Measurements from ENCODE around the gene CREB3L1.

DNA sequence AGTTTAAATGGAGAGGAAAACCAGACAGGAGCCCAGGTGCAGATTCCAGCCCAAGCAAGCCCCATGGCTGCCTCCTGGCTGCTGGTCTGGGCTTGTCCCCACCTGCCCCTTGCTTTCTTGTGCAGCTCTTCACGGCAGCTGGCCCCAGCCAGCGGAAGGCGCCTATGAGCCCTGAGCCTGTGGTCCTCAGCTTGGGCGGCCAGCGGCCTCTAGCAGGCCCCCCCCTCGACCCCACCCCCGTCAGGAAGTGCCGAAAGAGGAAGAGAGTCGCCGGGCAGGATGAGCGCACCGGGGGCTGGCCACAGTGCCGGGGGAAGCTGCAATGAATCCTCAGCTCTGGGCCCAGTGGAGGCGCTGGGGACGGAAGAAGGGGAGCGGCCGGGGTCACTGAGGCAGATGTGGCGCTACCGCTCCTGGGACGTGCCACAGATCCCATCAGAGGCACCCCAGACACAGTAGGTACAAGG is 67.7 kb downstream of the CREB3L1 start:
- TF ChIP-seq MAZ (IDR thresholded peaks at IDR 0.05; ENCODE audit: borderline replicate concordance, low read depth, low read length), result no peak
- no peak for TF ChIP-seq MAZ (CRISPR knock-in tag; IDR thresholded peaks at IDR 0.05; ENCODE audit: low read depth)
- no peak for TF ChIP-seq CBFB (CRISPR knock-in tag; IDR thresholded peaks at IDR 0.05)
- TF ChIP-seq, protein P1, sequence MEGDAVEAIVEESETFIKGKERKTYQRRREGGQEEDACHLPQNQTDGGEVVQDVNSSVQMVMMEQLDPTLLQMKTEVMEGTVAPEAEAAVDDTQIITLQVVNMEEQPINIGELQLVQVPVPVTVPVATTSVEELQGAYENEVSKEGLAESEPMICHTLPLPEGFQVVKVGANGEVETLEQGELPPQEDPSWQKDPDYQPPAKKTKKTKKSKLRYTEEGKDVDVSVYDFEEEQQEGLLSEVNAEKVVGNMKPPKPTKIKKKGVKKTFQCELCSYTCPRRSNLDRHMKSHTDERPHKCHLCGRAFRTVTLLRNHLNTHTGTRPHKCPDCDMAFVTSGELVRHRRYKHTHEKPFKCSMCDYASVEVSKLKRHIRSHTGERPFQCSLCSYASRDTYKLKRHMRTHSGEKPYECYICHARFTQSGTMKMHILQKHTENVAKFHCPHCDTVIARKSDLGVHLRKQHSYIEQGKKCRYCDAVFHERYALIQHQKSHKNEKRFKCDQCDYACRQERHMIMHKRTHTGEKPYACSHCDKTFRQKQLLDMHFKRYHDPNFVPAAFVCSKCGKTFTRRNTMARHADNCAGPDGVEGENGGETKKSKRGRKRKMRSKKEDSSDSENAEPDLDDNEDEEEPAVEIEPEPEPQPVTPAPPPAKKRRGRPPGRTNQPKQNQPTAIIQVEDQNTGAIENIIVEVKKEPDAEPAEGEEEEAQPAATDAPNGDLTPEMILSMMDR (CRISPR knock-in tag; IDR thresholded peaks at IDR 0.05), result peak; percentile 23; the same call in 1 of the 2 replicates
- TF ChIP-seq, protein P2, sequence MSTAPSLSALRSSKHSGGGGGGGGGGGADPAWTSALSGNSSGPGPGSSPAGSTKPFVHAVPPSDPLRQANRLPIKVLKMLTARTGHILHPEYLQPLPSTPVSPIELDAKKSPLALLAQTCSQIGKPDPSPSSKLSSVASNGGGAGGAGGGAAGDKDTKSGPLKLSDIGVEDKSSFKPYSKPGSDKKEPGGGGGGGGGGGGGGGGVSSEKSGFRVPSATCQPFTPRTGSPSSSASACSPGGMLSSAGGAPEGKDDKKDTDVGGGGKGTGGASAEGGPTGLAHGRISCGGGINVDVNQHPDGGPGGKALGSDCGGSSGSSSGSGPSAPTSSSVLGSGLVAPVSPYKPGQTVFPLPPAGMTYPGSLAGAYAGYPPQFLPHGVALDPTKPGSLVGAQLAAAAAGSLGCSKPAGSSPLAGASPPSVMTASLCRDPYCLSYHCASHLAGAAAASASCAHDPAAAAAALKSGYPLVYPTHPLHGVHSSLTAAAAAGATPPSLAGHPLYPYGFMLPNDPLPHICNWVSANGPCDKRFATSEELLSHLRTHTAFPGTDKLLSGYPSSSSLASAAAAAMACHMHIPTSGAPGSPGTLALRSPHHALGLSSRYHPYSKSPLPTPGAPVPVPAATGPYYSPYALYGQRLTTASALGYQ (CRISPR knock-in tag; IDR thresholded peaks at IDR 0.05), result no peak
- TF ChIP-seq, protein P3, sequence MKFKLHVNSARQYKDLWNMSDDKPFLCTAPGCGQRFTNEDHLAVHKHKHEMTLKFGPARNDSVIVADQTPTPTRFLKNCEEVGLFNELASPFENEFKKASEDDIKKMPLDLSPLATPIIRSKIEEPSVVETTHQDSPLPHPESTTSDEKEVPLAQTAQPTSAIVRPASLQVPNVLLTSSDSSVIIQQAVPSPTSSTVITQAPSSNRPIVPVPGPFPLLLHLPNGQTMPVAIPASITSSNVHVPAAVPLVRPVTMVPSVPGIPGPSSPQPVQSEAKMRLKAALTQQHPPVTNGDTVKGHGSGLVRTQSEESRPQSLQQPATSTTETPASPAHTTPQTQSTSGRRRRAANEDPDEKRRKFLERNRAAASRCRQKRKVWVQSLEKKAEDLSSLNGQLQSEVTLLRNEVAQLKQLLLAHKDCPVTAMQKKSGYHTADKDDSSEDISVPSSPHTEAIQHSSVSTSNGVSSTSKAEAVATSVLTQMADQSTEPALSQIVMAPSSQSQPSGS (CRISPR knock-in tag; IDR thresholded peaks at IDR 0.05), result no peak
- no peak for TF ChIP-seq NR2F1 (CRISPR knock-in tag; IDR thresholded peaks at IDR 0.05)
- no peak for TF ChIP-seq RAD51 (IDR thresholded peaks at IDR 0.05; ENCODE audit: borderline replicate concordance)
- no peak for TF ChIP-seq ZFX (CRISPR knock-in tag; IDR thresholded peaks at IDR 0.05; ENCODE audit: low read depth)
- no peak for TF ChIP-seq JARID2 (CRISPR knock-in tag; IDR thresholded peaks at IDR 0.05; ENCODE audit: insufficient replicate concordance)
- no peak for TF ChIP-seq ZNF136 (CRISPR knock-in tag; IDR thresholded peaks at IDR 0.05; ENCODE audit: low read depth)
- TF ChIP-seq, protein P4, sequence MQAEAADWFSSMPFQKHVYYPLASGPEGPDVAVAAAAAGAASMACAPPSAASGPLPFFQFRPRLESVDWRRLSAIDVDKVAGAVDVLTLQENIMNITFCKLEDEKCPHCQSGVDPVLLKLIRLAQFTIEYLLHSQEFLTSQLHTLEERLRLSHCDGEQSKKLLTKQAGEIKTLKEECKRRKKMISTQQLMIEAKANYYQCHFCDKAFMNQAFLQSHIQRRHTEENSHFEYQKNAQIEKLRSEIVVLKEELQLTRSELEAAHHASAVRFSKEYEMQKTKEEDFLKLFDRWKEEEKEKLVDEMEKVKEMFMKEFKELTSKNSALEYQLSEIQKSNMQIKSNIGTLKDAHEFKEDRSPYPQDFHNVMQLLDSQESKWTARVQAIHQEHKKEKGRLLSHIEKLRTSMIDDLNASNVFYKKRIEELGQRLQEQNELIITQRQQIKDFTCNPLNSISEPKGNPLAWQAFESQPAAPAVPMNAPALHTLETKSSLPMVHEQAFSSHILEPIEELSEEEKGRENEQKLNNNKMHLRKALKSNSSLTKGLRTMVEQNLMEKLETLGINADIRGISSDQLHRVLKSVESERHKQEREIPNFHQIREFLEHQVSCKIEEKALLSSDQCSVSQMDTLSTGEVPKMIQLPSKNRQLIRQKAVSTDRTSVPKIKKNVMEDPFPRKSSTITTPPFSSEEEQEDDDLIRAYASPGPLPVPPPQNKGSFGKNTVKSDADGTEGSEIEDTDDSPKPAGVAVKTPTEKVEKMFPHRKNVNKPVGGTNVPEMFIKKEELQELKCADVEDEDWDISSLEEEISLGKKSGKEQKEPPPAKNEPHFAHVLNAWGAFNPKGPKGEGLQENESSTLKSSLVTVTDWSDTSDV (CRISPR knock-in tag; IDR thresholded peaks at IDR 0.05), result no peak
- no peak for TF ChIP-seq EHMT2 (IDR thresholded peaks at IDR 0.05; ENCODE audit: borderline replicate concordance, low read depth, low read length)
- TF ChIP-seq, protein P5, sequence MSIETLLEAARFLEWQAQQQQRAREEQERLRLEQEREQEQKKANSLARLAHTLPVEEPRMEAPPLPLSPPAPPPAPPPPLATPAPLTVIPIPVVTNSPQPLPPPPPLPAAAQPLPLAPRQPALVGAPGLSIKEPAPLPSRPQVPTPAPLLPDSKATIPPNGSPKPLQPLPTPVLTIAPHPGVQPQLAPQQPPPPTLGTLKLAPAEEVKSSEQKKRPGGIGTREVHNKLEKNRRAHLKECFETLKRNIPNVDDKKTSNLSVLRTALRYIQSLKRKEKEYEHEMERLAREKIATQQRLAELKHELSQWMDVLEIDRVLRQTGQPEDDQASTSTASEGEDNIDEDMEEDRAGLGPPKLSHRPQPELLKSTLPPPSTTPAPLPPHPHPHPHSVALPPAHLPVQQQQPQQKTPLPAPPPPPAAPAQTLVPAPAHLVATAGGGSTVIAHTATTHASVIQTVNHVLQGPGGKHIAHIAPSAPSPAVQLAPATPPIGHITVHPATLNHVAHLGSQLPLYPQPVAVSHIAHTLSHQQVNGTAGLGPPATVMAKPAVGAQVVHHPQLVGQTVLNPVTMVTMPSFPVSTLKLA (IDR thresholded peaks at IDR 0.05), result no peak
- no peak for TF ChIP-seq PHB2 (IDR thresholded peaks at IDR 0.05; ENCODE audit: partially characterized antibody)
